Measurements from ENCODE around the gene TTC7B.

- TF ChIP-seq CTCF (IDR thresholded peaks at IDR 0.05 in 2 of 3, conservative IDR thresholded peaks at IDR 0.05 in 1 of 3; ENCODE audit: control insufficient read depth in 2 of 3, extremely low read depth in 1 of 3, insufficient read depth in 1 of 3, low read depth in 3 of 3, low read length in 3 of 3) (no peak), BHLHE40 (IDR thresholded peaks at IDR 0.05; ENCODE audit: borderline replicate concordance in 1 of 2, low read depth in 2 of 2, low read length in 1 of 2) (no peak), BRCA1 (IDR thresholded peaks at IDR 0.05; ENCODE audit: low read depth, low read length) (no peak), ZBTB33 (IDR thresholded peaks at IDR 0.05) (no peak)
Observed at GRCh38 chr14:90553298-90553920, 262.8 kb downstream of the TTC7B start.
